Stimulated activated CD8-positive, alpha-beta memory T cell treated with anti-CD3 and anti-CD28 coated beads, Interleukin-4, amount 100 ng/mL, for 4 hours (primary cell): ENCODE results near the gene AMN1.
"Not testable (repeated sequence)": the region's sequence is repeated elsewhere in the genome, so short reads cannot be mapped to it uniquely, and the experiment has no call there.

ENCODE experiments used
- DNase-seq, 2 donors: peaks; one replicate each; pipeline ENCODE4 v3.0.0-alpha.2; 2020; ENCODE audit warnings: low read depth in 2 of 2, low spot score in 1 of 2

Gene AMN1

GRCh38 chr12:31728917-31729640, at the start of gene AMN1:
AMN1 (minus strand) TSS chr12:31729021; CDS start chr12:31729008, 13 bp downstream.
- peak; percentile 98 to 99 for DNase-seq

- DNase-seq: no peak
Observed at GRCh38 chr12:31773867-31774266, 45.0 kb upstream of the AMN1 start.

GRCh38 chr12:31773223-31773750, 44.5 kb upstream of the AMN1 start:
- DNase-seq: no peak

- no peak for DNase-seq
Observed at GRCh38 chr12:31772685-31773222, 43.9 kb upstream of the AMN1 start.

- DNase-seq: no peak
Observed at GRCh38 chr12:31772186-31772585, 43.4 kb upstream of the AMN1 start.

GRCh38 chr12:31768046-31768445, 39.2 kb upstream of the AMN1 start:
- DNase-seq: no peak

GRCh38 chr12:31765931-31766330, 37.1 kb upstream of the AMN1 start:
- no peak for DNase-seq

GRCh38 chr12:31759632-31760459, 31.0 kb upstream of the AMN1 start:
- DNase-seq: no peak

- DNase-seq: not testable (repeated sequence)
Observed at GRCh38 chr12:31758297-31758696, 29.5 kb upstream of the AMN1 start.

GRCh38 chr12:31756977-31757420, 28.2 kb upstream of the AMN1 start:
- no peak for DNase-seq

- DNase-seq: no peak
Observed at GRCh38 chr12:31752450-31752849, 23.6 kb upstream of the AMN1 start.

GRCh38 chr12:31751085-31751484, 22.3 kb upstream of the AMN1 start:
- DNase-seq: no peak

GRCh38 chr12:31750747-31751039, 21.9 kb upstream of the AMN1 start:
- DNase-seq: no peak

- peak in 1 of 2 donors; percentile 55 for DNase-seq
Observed at GRCh38 chr12:31749024-31749704, 20.3 kb upstream of the AMN1 start.

- DNase-seq: no peak
Observed at GRCh38 chr12:31745242-31745641, 16.4 kb upstream of the AMN1 start.

- DNase-seq: not testable (repeated sequence)
Observed at GRCh38 chr12:31744363-31744762, 15.5 kb upstream of the AMN1 start.

- DNase-seq: no peak
Observed at GRCh38 chr12:31742891-31743290, 14.1 kb upstream of the AMN1 start.

GRCh38 chr12:31740628-31741027, 11.8 kb upstream of the AMN1 start:
- DNase-seq: no peak

- DNase-seq: no peak
Observed at GRCh38 chr12:31737763-31738162, 8.9 kb upstream of the AMN1 start.

GRCh38 chr12:31737345-31737744, 8.5 kb upstream of the AMN1 start:
- no peak for DNase-seq

GRCh38 chr12:31736472-31736871, 7.7 kb upstream of the AMN1 start:
- peak in 1 of 2 donors; percentile 49 for DNase-seq
